Spleen (tissue), 11 donors: ENCODE measurements around the gene PANX1. TPM values are rescaled to one million over a fixed set of nuclear protein-coding genes. Genes with fewer than 3 reads are reported as not detected.

Source experiments
- DNase-seq: peaks from one replicate; pipeline ENCODE4 v3.0.0-alpha.2; 2020
- H3K27ac ChIP-seq, 8 donors: fragments of 200-600 bp; sonication (generic) in 7 of 8; 1 replicate in 4 of 8; 2 replicates in 4 of 8; pipeline versions ENCODE4 v1.5.0 to v1.8.0; 2016 to 2021; ENCODE audit warnings: inconsistent platforms in 4 of 8, mild to moderate bottlenecking in 4 of 8, moderate library complexity in 1 of 8
- H3K27me3 ChIP-seq, 7 donors: fragments of 200-600 bp; sonication (generic) in 6 of 7; replicated peaks in 1 of 7; 1 replicate in 4 of 7; 2 replicates in 3 of 7; pipeline versions ENCODE4 v1.5.0 to v1.8.0; 2016 to 2021; ENCODE audit warnings: inconsistent platforms in 3 of 7, mild to moderate bottlenecking in 1 of 7
- H3K36me3 ChIP-seq, 6 donors: fragments of 200-600 bp; sonication (generic) in 5 of 6; 1 replicate in 4 of 6; 2 replicates in 2 of 6; pipeline versions ENCODE4 v1.5.0 to v1.8.0; 2016 to 2021; ENCODE audit warnings: inconsistent platforms in 2 of 6
- H3K4me1 ChIP-seq, 6 donors: fragments of 200-600 bp; sonication (generic) in 5 of 6; 1 replicate in 3 of 6; 2 replicates in 3 of 6; pipeline versions ENCODE4 v1.5.0 to v1.8.0; 2016 to 2021; ENCODE audit warnings: inconsistent platforms in 3 of 6
- H3K4me3 ChIP-seq, 8 donors: fragments of 200-600 bp; sonication (generic) in 7 of 8; 1 replicate in 4 of 8; 2 replicates in 4 of 8; pipeline versions ENCODE4 v1.5.0 to v1.8.0; 2016 to 2021; ENCODE audit warnings: inconsistent platforms in 4 of 8, mild to moderate bottlenecking in 4 of 8, moderate library complexity in 2 of 8
- H3K9me3 ChIP-seq, 8 donors: fragments of 200-600 bp; sonication (generic) in 7 of 8; 1 replicate in 4 of 8; 2 replicates in 4 of 8; pipeline versions ENCODE4 v1.5.0 to v1.8.0; 2016 to 2021; ENCODE audit warnings: inconsistent platforms in 4 of 8
- CTCF ChIP-seq, 11 experiments: fragments of 200-600 bp in 7 of 11; fragments of 450-650 bp in 4 of 11; sonication (generic) in 4 of 11; IDR thresholded peaks in 8 of 11; conservative IDR thresholded peaks in 3 of 11; 1 replicate in 7 of 11; 2 replicates in 4 of 11; pipeline versions ENCODE4 v1.4.0 to v1.8.0; 2016 to 2021; ENCODE audit warnings: antibody characterized with exemption in 11 of 11, inconsistent platforms in 4 of 11, mild to moderate bottlenecking in 1 of 11
- POLR2A ChIP-seq, 3 donors: fragments of 450-650 bp; IDR thresholded peaks; one replicate each; pipeline ENCODE4 v1.5.1; 2017; ENCODE audit warnings: antibody characterized with exemption in 3 of 3, mild to moderate bottlenecking in 1 of 3
- POLR2AphosphoS5 ChIP-seq, 3 donors: sonication (generic); formaldehyde crosslinking; IDR thresholded peaks; one replicate each; pipeline ENCODE4 v1.5.1; 2017; ENCODE audit warnings: antibody characterized with exemption in 3 of 3
- WGBS, 5 donors: extraction: QIAGEN DNeasy Blood & Tissue Kit in 3 of 5; methylation state at CpG; one replicate each; pipeline versions ENCODE4 v1.1.5 to v1.1.7; 2013 to 2018; 5-methylcytosine and 5-hydroxymethylcytosine counted together
- intact Hi-C: fragments of 100-400 bp; cut with DNase I; formaldehyde crosslinking; loops from one replicate; pipeline ENCODE4 v1.15.0; 2023; ENCODE audit warnings: low total_unique reads
- polyA plus RNA-seq, 3 donors: library from polyadenylated mRNA; stranded (reverse); fragments of 200-250 nt; gene quantifications; one replicate each; pipeline ENCODE4 v1.2.1, GENCODE V29; 2013
- total RNA-seq, 7 donors: library from RNA; depleted of rRNA in 3 of 7; stranded (reverse); fragments of >200 nt in 3 of 7; fragmentation: NEBNext Ultra II Directional in 4 of 7; extraction: Animal tissue kit (Norgen Biotek cat#: 25700) in 4 of 7; gene quantifications; one replicate each; pipeline versions ENCODE4 v1.1.0 to v1.2.1, GENCODE V29; 2016 to 2021
- donor health status: healthy with polysubstance abuse.
- donor health status: DM: no; HTN: no; CAD: no; lungs with moderate emphysema.
- donor health status: DM: no; HTN: no; CAD: no.
- donor health status: Bipolar disorder and iron deficiency.
- donor health status: healthy.
- donor health status: DM: no; HTN: no; CAD: no.
- donor health status: DM: yes; HTN: yes; CAD: no.

The PANX1 gene
- total and polyA plus RNA-seq, 10 donors, result 1.6 to 15.1 (median 11.5) TPM

- Histone ChIP-seq H3K27ac (no peak overlapping the region), H3K27me3 (no peaks in the 10 kb centered on the region), H3K4me3 (no peak overlapping the region), H3K9me3 (peaks cover 0 to 6% (median 1%) of the 10 kb centered on the region in 8 donors), H3K36me3 (no peaks in the 10 kb centered on the region), H3K4me1 (no peaks in the 10 kb centered on the region)
- 79 to 92% (median 83%) methylated on average over 2 of the region's 2 CpGs for WGBS, 5 donors
- intact Hi-C loops, result no loop called here
- no peak for DNase-seq
- TF ChIP-seq POLR2AphosphoS5 (IDR thresholded peaks at IDR 0.05), result no peak
- TF ChIP-seq CTCF (IDR thresholded peaks at IDR 0.05 in 8 of 11, conservative IDR thresholded peaks at IDR 0.05 in 3 of 11), result no peak
- no peak for TF ChIP-seq POLR2A (IDR thresholded peaks at IDR 0.05)
Observed at GRCh38 chr11:94212898-94213297, 84.3 kb downstream of the PANX1 start.

GRCh38 chr11:94217705-94218104 lies 89.1 kb downstream of the PANX1 start:
- Histone ChIP-seq H3K4me3 (no peak overlapping the region), H3K27ac (no peak overlapping the region), H3K36me3 (no peaks in the 10 kb centered on the region), H3K9me3 (peaks cover 0 to 40% (median 36%) of the 10 kb centered on the region in 8 donors), H3K27me3 (no peaks in the 10 kb centered on the region), H3K4me1 (no peaks in the 10 kb centered on the region)
- 66 to 84% (median 74%) methylated on average over 1 of the region's 1 CpG for WGBS, 5 donors
- no peak for TF ChIP-seq POLR2AphosphoS5 (IDR thresholded peaks at IDR 0.05)
- intact Hi-C loops, result no loop called here
- DNase-seq, result no peak

GRCh38 chr11:94218372-94218771 lies 89.7 kb downstream of the PANX1 start:
- Histone ChIP-seq H3K27me3 (no peaks in the 10 kb centered on the region), H3K9me3 (peaks cover 0 to 40% (median 36%) of the 10 kb centered on the region in 8 donors), H3K27ac (no peak overlapping the region), H3K4me1 (no peaks in the 10 kb centered on the region), H3K4me3 (no peak overlapping the region), H3K36me3 (no peaks in the 10 kb centered on the region)
- no peak for DNase-seq
- intact Hi-C loops, result no loop called here
- TF ChIP-seq POLR2A (IDR thresholded peaks at IDR 0.05), result no peak
- no peak for TF ChIP-seq CTCF (IDR thresholded peaks at IDR 0.05 in 8 of 11, conservative IDR thresholded peaks at IDR 0.05 in 3 of 11)
- TF ChIP-seq POLR2AphosphoS5 (IDR thresholded peaks at IDR 0.05), result no peak
- WGBS, 5 donors, result 92 to 98% (median 93%) methylated on average over 2 of the region's 2 CpGs

GRCh38 chr11:94219771-94220170 lies 91.1 kb downstream of the PANX1 start:
- 82 to 93% (median 86%) methylated on average over 5 of the region's 5 CpGs for WGBS, 5 donors

GRCh38 chr11:94224078-94224477 lies 95.4 kb downstream of the PANX1 start:
- Histone ChIP-seq H3K4me3 (no peak overlapping the region), H3K36me3 (no peaks in the 10 kb centered on the region), H3K27ac (no peak overlapping the region), H3K27me3 (no peaks in the 10 kb centered on the region), H3K9me3 (peaks cover 0 to 26% (median 22%) of the 10 kb centered on the region in 8 donors), H3K4me1 (no peaks in the 10 kb centered on the region)
- 17 to 36% (median 26%) methylated on average over 3 of the region's 3 CpGs for WGBS, 5 donors
- DNase-seq, result no peak
- TF ChIP-seq POLR2AphosphoS5 (IDR thresholded peaks at IDR 0.05) (no peak), POLR2A (IDR thresholded peaks at IDR 0.05) (no peak), CTCF (IDR thresholded peaks at IDR 0.05 in 8 of 11, conservative IDR thresholded peaks at IDR 0.05 in 3 of 11) (no peak)
- intact Hi-C loops, result no loop called here

More at GRCh38 chr11:94219771-94220170, 91.1 kb downstream of the PANX1 start:
- Histone ChIP-seq H3K9me3 (peaks cover 0 to 40% (median 36%) of the 10 kb centered on the region in 8 donors), H3K27ac (no peak overlapping the region), H3K36me3 (no peaks in the 10 kb centered on the region), H3K4me1 (no peaks in the 10 kb centered on the region), H3K4me3 (no peak overlapping the region), H3K27me3 (no peaks in the 10 kb centered on the region)
- intact Hi-C loops, result no loop called here
- no peak for DNase-seq
- no peak for TF ChIP-seq POLR2AphosphoS5 (IDR thresholded peaks at IDR 0.05)

Other genes with a start within 250 kb of the PANX1 start
- gene HEPHL1, start 107.5 kb upstream of the PANX1 start, total RNA-seq, result not detected
- not detected for gene HEPHL1, start 107.5 kb upstream of the PANX1 start, polyA plus RNA-seq
- not detected for gene IZUMO1R, start 175.7 kb downstream of the PANX1 start, total RNA-seq
- not detected for gene IZUMO1R, start 175.7 kb downstream of the PANX1 start, polyA plus RNA-seq